OCI-LY3 (cell line): ENCODE results near the gene CDH6.

Source experiments
- EZH2phosphoT487 ChIP-seq: fragments of 200-600 bp; shearing (Covaris generic); IDR thresholded peaks from 2 replicates; pipeline ENCODE4 v1.6.1; 2018; ENCODE audit warnings: antibody characterized with exemption, mixed run types, low read depth
- TF ChIP-seq, protein P1 (sequence below): fragments of 200-600, 300-600 bp; sonication (generic); IDR thresholded peaks from 2 replicates; pipeline ENCODE4 v1.5.1; 2014; ENCODE audit warnings: antibody characterized with exemption, low read length, low read depth

DNA sequence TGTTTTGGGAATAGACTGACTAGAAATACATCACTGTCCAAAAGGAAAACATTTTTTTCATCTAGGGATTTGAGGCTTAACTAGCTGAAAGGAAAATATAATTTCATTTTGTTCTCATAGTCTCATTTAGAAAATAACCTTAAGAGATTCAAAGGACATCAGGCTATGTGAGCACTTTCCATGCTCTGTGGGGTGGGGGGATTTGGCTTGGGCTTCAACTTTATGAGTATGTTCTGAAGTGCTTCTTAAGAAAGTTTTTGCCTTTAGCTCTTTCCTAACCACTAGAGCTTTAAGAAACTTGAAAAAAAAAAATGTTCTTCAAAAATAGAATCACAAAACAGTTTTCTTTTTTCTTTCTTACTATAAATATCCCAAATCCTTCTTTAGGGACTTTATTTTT, 17.6 kb downstream of the CDH6 start:
- TF ChIP-seq, protein P1, sequence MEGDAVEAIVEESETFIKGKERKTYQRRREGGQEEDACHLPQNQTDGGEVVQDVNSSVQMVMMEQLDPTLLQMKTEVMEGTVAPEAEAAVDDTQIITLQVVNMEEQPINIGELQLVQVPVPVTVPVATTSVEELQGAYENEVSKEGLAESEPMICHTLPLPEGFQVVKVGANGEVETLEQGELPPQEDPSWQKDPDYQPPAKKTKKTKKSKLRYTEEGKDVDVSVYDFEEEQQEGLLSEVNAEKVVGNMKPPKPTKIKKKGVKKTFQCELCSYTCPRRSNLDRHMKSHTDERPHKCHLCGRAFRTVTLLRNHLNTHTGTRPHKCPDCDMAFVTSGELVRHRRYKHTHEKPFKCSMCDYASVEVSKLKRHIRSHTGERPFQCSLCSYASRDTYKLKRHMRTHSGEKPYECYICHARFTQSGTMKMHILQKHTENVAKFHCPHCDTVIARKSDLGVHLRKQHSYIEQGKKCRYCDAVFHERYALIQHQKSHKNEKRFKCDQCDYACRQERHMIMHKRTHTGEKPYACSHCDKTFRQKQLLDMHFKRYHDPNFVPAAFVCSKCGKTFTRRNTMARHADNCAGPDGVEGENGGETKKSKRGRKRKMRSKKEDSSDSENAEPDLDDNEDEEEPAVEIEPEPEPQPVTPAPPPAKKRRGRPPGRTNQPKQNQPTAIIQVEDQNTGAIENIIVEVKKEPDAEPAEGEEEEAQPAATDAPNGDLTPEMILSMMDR, result no peak
- no peak for TF ChIP-seq EZH2phosphoT487
